Nephron (organoid): ENCODE data around the gene TBC1D7.

Experiments
- H3K27ac Mint-ChIP-seq, 3 experiments: 2 replicates each; pipeline ENCODE4 v1.8.0; 2020; ENCODE audit warnings: mixed read lengths in 3 of 3, mild to moderate bottlenecking in 2 of 3, moderate library complexity in 1 of 3
- H3K27me3 Mint-ChIP-seq: 2 replicates; pipeline ENCODE4 v1.8.0; 2021; ENCODE audit warnings: low read depth, mild to moderate bottlenecking, moderate library complexity, mixed read lengths
- H3K36me3 Mint-ChIP-seq: 2 replicates; pipeline ENCODE4 v1.8.0; 2020; ENCODE audit warnings: low read depth, mixed read lengths
- H3K4me1 Mint-ChIP-seq: 2 replicates; pipeline ENCODE4 v1.8.0; 2020; ENCODE audit warnings: mixed read lengths
- H3K4me3 Mint-ChIP-seq, 3 experiments: 2 replicates each; pipeline ENCODE4 v1.8.0; 2020; ENCODE audit warnings: mild to moderate bottlenecking in 3 of 3, mixed read lengths in 3 of 3, moderate library complexity in 2 of 3
- H3K9me3 Mint-ChIP-seq: 2 replicates; pipeline ENCODE4 v1.8.0; 2020; ENCODE audit warnings: mixed read lengths
- TF ChIP-seq, protein P1 (sequence below), 3 experiments: fragments of 200-600 bp; sonication (generic); IDR thresholded peaks; one replicate each; pipeline ENCODE4 v1.5.0; 2021; ENCODE audit warnings: antibody characterized with exemption in 3 of 3; ENCODE audit not compliant: unreplicated experiment in 3 of 3

The TBC1D7 gene

DNA sequence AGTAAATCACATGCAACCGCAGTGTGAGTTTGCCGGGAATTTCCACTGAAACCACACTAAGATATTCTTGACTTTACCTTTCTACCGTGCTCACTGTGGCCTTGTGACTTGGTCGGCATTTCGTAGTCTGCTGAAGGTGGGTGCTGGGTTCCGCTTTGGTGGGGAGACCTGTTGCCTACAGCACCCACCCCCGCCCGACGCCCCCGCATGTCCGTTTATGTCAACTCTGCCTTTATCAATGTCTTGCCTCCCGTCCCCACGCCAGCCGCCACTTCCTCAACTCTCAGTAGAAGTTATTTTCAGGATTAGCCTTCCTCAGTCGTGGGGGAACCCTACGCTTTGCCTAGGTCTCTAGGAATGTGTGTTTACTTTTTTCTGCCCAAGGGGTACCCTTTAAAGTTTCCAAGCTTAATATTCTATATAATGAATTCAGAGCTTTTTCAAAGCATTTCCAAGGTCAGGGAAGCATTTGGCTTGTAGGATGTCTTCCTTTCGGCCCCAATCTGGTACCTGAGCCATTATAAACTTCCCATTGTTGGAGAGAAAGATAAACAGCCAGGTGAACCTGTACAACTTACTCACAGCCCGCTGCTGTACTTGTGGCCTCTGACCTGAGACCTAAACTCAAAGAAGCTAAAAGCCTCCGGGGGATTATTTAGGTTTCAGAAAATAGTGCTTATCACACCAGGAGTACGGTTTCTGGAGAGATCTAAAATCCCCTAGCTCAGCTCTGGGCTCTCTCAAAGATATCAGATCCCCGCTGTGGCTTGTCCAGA is 54.2 kb downstream of the TBC1D7 start:
- H3K36me3 Mint-ChIP-seq = peaks cover 11% of the 10 kb centered on the region
- TF ChIP-seq, protein P1, sequence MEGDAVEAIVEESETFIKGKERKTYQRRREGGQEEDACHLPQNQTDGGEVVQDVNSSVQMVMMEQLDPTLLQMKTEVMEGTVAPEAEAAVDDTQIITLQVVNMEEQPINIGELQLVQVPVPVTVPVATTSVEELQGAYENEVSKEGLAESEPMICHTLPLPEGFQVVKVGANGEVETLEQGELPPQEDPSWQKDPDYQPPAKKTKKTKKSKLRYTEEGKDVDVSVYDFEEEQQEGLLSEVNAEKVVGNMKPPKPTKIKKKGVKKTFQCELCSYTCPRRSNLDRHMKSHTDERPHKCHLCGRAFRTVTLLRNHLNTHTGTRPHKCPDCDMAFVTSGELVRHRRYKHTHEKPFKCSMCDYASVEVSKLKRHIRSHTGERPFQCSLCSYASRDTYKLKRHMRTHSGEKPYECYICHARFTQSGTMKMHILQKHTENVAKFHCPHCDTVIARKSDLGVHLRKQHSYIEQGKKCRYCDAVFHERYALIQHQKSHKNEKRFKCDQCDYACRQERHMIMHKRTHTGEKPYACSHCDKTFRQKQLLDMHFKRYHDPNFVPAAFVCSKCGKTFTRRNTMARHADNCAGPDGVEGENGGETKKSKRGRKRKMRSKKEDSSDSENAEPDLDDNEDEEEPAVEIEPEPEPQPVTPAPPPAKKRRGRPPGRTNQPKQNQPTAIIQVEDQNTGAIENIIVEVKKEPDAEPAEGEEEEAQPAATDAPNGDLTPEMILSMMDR (IDR thresholded peaks at IDR 0.05; ENCODE audit: unreplicated experiment in 3 of 3) = no peak
- peak overlapping the region; percentile 5 to 26 (median 18) for H3K27ac Mint-ChIP-seq
- no peaks in the 10 kb centered on the region for H3K9me3 Mint-ChIP-seq
- H3K4me1 Mint-ChIP-seq = peaks cover 21% of the 10 kb centered on the region
- no peaks in the 10 kb centered on the region for H3K27me3 Mint-ChIP-seq
- no peak overlapping the region for H3K4me3 Mint-ChIP-seq

DNA sequence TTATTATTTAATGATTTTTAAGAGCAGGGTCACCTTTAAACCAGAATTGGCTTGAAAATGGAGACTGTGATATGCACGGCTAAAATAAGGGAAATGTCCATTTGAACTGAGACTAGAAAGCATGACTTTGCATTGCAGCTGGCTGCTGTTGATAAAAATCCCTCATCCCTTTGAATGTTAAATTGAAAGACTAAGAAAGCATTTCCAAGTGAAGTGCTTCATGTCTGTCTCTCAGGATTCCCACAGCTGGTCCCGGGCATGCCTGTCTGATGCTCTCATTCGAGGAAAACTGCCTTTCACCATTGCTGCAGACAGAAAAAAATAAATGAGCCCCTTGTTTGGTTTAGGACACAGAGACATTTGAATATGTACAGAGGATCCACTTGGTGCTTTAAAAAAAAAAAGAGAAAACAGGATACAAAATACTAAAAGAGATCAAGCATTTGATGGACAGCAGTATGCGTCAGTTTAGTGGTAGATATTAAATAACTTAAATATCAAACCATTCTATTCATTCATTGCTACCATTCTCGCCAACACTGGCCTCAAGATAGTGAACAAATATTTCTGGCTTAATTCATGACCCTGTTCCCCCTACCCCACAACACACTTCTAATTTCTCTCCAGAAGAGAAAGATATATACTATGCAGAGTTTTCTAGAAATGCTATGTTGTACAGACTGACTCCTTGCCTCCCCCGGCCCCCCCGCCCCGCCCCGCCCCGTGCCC is 55.0 kb downstream of the TBC1D7 start:
- Mint-ChIP-seq H3K9me3 (no peaks in the 10 kb centered on the region), H3K27me3 (no peaks in the 10 kb centered on the region), H3K27ac (peak overlapping the region in 2 of 3 experiments; percentile 26 to 41), H3K4me1 (peaks cover 22% of the 10 kb centered on the region), H3K4me3 (peak overlapping the region in 1 of 3 experiments; percentile 12), H3K36me3 (peaks cover 11% of the 10 kb centered on the region)
- TF ChIP-seq, protein P1 (IDR thresholded peaks at IDR 0.05; ENCODE audit: unreplicated experiment in 3 of 3) = no peak

DNA sequence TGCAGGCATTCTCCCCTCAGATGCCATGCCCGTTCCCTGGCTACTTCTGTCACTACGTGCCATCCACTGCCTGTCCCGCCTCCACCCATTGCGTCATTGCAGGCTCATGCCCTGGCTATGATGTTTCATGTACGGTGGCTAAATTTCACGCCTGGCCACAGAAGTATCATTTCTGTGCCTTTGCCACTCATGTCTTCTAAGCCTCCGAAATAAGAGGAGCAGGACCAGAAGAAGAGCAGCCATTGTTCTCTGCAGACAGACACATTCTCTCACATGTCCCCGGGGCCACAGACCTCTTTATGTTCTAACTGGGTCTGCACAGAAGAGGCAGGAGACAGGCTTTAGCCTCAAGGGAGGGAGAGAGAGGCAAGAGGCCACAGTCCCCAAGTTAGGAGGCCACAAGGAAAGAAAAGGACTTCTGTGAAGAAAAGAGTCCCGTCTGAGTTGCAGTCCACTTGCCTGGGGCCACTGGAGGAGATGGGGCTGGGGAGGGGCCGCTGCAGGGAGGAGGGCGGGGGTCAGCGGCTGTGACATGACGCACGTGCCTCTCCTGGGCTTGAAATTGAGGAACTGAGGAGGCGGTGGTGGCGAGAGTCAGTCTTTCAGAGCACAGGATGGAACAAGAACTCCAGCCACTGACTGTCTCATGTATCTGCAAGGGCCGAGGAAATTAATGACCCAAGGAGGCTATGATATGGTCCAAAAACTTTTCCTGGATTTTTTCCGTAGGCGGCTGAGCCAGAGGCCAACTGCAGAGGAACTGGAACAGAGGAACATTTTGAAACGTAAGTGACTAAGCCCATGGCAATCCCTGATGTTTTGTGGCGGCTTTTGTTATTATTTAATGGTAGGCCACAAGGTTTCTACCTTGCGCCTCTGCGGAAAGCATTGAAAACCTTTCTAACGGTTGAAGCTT is 55.9 kb downstream of the TBC1D7 start:
- Mint-ChIP-seq H3K27ac (no peak overlapping the region), H3K36me3 (peaks cover 11% of the 10 kb centered on the region), H3K27me3 (no peaks in the 10 kb centered on the region), H3K9me3 (no peaks in the 10 kb centered on the region), H3K4me3 (no peak overlapping the region), H3K4me1 (peaks cover 22% of the 10 kb centered on the region)
- TF ChIP-seq, protein P1 (IDR thresholded peaks at IDR 0.05; ENCODE audit: unreplicated experiment in 3 of 3) = no peak

DNA sequence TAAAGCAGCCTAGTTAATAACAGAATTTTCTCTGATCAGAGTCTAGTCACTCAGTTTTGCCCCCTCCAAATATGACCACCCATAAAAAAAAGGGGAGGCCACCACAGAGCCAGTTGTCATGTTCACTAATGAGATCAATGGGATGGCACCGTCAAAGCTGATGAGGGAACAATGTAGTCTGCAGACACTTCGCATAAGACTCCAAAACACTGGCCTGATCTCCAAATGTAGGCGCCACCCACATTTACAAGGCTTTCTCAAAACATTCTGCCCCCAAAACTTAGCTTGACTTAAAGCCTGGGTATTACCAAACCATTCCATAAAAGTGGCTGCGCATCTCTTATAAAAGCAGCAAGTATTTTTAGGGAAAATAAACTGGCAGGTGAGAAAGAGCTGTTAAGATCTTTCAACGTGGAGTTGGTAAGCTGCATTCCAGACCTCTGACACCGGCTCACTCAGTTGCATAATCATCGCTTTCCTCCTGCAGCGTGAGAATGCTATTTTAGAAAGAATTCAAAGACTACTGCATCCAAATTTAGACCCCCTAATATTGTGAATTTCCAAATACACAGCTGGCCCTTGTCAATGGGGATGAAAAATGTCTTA is 59.3 kb downstream of the TBC1D7 start:
- Mint-ChIP-seq H3K4me3 (no peak overlapping the region), H3K9me3 (no peaks in the 10 kb centered on the region), H3K4me1 (peaks cover 19% of the 10 kb centered on the region), H3K27me3 (no peaks in the 10 kb centered on the region), H3K36me3 (peaks cover 15% of the 10 kb centered on the region), H3K27ac (peak overlapping the region; percentile 6 to 53 (median 48))
- TF ChIP-seq, protein P1 (IDR thresholded peaks at IDR 0.05; ENCODE audit: unreplicated experiment in 3 of 3) = no peak

DNA sequence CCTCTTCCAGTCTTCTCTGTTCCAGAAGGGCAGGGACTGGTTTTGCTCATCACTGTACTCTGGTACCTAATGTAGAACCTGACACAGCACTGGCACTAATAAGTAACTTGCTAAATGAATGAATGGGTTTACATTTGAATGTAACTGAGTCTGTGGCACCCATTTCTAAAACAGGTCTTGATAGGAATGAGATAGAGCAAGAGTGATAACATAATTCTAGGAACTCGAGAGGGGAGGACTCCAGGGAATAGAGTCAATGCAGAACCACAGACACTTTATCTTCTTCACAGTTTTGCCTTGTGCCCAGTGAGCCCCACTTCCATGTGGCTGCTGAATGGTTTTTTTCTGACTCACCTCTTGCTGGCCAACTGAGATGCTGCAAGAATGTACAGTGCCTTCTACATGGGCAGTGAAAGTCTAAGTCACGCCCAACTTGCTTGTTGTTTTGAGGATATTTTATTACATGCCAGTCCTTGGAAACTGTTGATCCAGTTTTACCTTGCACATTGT is 61.1 kb downstream of the TBC1D7 start:
- no peaks in the 10 kb centered on the region for H3K27me3 Mint-ChIP-seq
- H3K4me3 Mint-ChIP-seq = no peak overlapping the region
- TF ChIP-seq, protein P1 (IDR thresholded peaks at IDR 0.05; ENCODE audit: unreplicated experiment in 3 of 3) = no peak
- no peaks in the 10 kb centered on the region for H3K9me3 Mint-ChIP-seq
- H3K36me3 Mint-ChIP-seq = peaks cover 13% of the 10 kb centered on the region
- H3K27ac Mint-ChIP-seq = no peak overlapping the region
- peaks cover 12% of the 10 kb centered on the region for H3K4me1 Mint-ChIP-seq
